Stimulated activated CD8-positive, alpha-beta memory T cell treated with anti-CD3 and anti-CD28 coated beads, Interleukin-7, amount 100 ng/mL, for 4 hours (primary cell): Measurements from ENCODE around the gene CYLC1.

ENCODE experiments used
- DNase-seq, 2 donors: peaks; one replicate each; pipeline ENCODE4 v3.0.0-alpha.2; 2020; ENCODE audit warnings: low read depth in 2 of 2

The CYLC1 gene, protein sequence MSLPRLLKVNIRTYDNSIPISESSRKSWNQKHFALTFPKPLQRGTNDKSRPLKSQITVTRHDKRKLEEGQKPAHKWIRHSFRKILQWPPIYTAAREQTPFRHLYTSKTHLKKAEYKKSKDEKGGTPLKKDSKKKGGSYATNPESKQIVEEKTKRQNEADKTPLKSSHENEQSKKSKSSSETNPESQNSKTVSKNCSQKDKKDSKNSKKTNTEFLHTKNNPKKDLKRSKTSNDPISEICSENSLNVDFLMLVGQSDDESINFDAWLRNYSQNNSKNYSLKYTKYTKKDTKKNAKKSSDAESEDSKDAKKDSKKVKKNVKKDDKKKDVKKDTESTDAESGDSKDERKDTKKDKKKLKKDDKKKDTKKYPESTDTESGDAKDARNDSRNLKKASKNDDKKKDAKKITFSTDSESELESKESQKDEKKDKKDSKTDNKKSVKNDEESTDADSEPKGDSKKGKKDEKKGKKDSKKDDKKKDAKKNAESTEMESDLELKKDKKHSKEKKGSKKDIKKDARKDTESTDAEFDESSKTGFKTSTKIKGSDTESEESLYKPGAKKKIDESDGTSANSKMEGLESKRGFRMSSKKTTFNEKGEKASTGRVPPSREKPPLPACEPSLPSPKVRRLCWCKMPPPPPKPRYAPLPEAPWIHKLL

DNA sequence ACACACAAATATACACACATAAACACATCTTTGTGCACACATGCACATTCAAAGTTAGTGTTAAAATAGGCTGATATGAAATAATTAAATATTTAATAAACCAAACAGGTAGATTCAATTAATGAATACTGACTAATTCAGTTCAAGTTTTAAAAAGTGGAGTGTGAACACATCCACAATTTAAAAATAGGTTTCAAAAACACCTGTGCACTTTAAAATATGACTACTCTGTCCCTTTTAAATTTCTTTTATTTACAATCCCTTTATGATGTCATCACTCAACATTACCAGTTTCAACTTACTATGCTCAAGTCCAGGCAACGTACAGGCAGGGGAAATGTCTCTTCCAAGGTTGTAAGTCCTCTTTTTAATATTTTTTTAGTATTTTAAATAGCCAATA is at the start of gene CYLC1:
CYLC1 (plus strand) TSS at position 301 of the 400 bp plus-strand sequence; CDS start at position 338, 37 bp downstream.
- DNase-seq, result no peak

DNA sequence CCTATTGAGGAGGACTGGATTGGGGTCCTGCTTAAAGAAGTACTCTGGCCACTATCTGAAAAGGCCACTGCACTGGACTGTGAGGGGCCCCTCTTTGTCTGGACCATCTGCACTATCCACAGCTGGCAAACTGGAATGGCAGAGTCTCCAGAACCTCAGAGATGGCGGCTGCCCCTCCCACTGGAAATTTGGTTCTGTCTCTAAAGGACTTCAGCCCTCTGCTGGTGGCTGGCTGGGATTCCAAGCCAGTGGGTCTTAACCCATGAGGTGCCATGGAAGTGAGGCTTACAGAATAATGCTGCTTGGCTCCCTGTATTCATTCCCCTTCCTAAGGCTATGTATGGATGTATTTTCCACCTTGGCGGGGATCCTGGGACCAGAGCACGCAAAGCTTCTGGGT is 41.6 kb upstream of the CYLC1 start:
- DNase-seq, result no peak

DNA sequence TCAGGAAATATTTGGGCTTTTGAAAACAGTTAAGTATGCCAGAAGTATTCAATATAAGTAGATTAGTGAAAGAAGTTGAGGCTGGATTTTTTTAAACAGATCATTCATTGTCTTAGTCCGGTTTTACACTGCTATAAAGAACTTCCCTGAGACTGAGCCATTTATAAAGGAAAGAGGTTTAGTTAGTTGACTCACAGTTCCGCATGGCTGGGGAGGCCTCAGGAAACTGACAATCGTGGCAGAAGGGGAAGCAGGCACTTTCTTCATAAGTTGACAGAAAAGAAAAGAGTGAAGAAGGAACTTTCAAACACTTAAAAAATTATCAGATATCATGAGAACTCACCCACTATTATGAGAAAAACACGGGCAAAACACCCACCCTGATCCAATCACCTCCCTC is 31.1 kb upstream of the CYLC1 start:
- no peak for DNase-seq

DNA sequence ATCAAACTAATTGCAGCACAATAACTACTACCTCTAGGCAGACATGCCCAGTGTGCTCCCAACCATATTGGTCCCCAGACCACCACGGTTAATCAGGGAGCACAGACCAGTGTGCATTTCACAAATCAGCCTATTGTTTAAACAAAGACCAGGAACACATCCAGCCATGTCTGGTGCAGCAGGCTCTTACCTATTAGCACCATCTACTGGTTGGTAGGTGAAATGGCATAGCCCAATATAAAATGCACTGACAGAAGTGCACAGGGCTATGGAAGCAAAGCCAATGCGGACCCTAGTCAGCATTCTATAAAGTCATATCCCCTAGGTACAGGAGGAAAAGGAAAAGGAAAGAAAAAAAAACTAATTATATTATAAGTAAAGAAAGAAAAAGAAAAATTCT is 15.5 kb upstream of the CYLC1 start:
- DNase-seq, result no peak

DNA sequence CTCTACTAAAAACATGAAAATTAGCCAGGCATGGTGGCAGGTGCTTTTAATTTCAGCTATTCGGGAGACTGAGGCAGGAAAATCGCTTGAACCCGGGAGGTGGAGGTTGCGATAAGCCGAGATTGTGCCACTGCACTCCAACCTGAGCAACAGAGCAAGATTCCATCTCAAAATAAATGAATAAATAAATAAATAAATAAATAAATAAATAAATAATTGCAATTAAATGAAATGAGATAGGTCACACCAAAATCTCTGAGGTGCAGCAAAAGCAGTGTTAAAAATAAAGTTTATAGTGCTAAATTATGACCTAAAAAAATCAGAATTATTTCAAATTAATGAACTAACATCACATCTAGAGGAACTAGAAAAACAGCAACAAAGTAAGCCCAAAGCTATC is 13.6 kb upstream of the CYLC1 start:
- DNase-seq, result no peak

DNA sequence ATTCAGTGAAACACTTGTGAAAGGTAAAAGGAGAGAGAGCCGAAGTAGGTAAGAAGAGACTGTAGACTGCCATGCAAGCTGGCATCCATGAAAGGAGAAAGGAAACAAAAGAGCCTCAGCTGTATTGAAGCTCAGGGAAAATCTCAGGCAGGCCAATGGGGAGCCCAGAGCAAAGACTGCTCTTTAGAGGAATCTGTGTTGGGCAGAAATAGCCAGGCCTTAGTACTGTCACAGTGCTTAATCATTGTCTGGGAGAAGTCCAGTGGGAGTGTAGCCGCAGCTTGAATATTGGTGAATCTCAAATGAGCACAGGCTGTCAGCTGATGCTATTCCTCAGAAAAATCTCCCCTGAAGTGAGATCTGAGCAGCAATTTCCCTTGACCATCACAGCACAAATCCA is 27.6 kb downstream of the CYLC1 start:
- no peak for DNase-seq

DNA sequence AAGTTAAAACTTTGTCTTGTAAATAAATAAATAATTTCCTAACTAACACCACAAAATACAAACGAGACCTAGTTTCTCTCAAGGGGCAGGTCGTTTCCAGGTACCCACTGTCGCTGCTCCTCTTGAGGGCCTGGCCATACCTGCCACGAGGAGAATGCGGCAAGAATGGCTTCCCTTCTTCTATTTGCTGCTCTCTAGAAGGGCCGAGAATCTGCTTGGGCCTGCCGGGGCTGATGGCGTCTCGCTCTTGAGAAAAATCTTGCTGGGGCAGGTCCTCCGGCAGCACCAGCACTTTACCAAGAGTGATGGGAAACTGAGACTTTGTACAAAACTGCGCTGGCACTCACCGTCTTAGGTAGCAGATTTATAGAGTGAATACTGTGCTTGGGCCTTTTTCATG is 31.5 kb downstream of the CYLC1 start:
- no peak for DNase-seq

DNA sequence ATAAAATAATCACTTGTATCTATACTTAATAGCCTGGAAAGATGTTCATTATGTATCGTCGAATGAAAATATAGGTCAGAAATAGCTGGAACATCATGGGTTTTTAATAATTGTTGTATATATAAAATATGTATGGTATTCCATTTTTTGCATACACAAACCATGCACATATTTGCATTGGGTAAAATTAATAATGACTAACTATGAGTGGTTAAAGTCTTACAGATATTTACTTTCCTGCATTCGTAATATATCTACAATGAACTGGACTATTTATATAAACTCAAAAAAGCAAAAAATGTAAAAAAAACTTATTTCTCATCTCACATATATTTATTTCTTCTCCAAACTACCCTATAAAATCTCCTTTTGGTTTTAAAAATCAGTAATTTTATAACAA is 46.0 kb downstream of the CYLC1 start:
- no peak for DNase-seq

DNA sequence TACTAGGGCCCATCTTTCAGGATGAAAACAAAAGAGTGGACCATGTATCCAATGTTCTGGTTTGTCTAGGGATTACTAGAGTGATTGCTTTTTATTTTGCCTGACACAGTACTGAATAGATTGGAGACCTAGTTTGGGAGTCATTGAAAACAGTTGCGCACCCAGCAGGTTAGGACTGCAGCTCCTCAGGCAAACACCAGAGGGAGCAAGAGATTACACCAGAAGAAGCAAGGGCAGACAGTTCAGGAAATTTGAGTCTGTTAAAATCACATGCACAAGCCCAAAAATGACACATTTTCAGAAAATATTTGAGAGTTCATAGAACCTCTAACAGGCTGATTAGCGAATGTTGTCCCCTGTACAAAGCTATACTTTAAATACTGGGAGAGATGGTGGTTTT is 55.6 kb downstream of the CYLC1 start:
- no peak for DNase-seq

DNA sequence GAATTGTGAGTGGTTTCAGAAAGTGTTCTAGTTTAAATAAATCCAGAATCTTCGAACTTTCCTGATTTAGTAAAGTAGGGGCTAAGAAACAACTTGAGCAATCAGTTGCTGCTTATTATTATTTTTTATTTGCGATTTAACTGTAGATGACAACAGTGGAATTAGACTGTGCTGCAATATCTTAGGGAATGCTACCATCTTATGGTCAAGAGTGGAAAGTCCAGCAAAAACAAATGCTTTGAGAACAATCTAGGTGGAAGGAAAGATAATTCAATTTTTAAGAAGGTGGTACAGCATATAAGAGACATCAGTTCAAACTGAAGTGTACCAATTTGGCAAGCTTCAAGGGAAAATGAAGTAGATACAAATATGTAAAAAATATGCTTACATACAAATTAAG is 73.3 kb downstream of the CYLC1 start:
- no peak for DNase-seq
